ENCODE measurements around the gene FOXA2. TPM values are rescaled to one million over a fixed set of nuclear protein-coding genes. Genes with fewer than 3 reads are reported as not detected.
A peak's percentile ranks its signal among the peaks of the same experiment; 100 is the strongest.

FOXA2 gene
- total and polyA plus RNA-seq, 5 experiments from 2014 or later = not detected

- Mint-ChIP-seq H3K9me3 (peaks cover 0 to 11% (median 4%) of the 10 kb centered on the region in 9 donors), H3K36me3 (peaks cover 1 to 5% (median 4%) of the 10 kb centered on the region in 3 donors), H3K4me1 (peaks cover 0 to 7% (median 3%) of the 10 kb centered on the region in 4 donors), H3K27me3 (peaks cover 48 to 89% (median 74%) of the 10 kb centered on the region in 5 donors), H3K27ac (no peak overlapping the region), H3K4me3 (no peak overlapping the region)
- POLR2A ChIA-PET = no interaction called here
- no peak for ATAC-seq
- no peak for DNase-seq
These were observed 9.8 kb downstream of the FOXA2 start for GRCh38 chr20:22574545-22575086.

- ATAC-seq (no peak), DNase-seq (no peak)
- Mint-ChIP-seq H3K9me3 (peaks cover 0 to 11% (median 2%) of the 10 kb centered on the region in 9 donors), H3K27me3 (peaks cover 49 to 93% (median 78%) of the 10 kb centered on the region in 5 donors), H3K4me3 (no peak overlapping the region), H3K27ac (no peak overlapping the region), H3K36me3 (peaks cover 1 to 6% (median 5%) of the 10 kb centered on the region in 3 donors), H3K4me1 (peaks cover 0 to 4% (median 2%) of the 10 kb centered on the region in 4 donors)
- POLR2A ChIA-PET = no interaction called here
These were observed 11.9 kb downstream of the FOXA2 start for GRCh38 chr20:22572491-22572890.

GRCh38 chr20:22572023-22572422, 12.3 kb downstream of the FOXA2 start:
- POLR2A ChIA-PET = no interaction called here
- Mint-ChIP-seq H3K9me3 (peaks cover 0 to 13% (median 3%) of the 10 kb centered on the region in 9 donors), H3K27ac (no peak overlapping the region), H3K4me3 (no peak overlapping the region), H3K27me3 (peaks cover 53 to 93% (median 79%) of the 10 kb centered on the region in 5 donors), H3K36me3 (peaks cover 1 to 9% (median 6%) of the 10 kb centered on the region in 3 donors), H3K4me1 (peaks cover 0 to 4% (median 2%) of the 10 kb centered on the region in 4 donors)
- DNase-seq = no peak
- ATAC-seq = no peak

- POLR2A ChIA-PET = no interaction called here
- H3K4me1 Mint-ChIP-seq = peaks cover 0 to 4% (median 1%) of the 10 kb centered on the region in 4 donors
- ATAC-seq = no peak
These were observed 15.0 kb downstream of the FOXA2 start for GRCh38 chr20:22569353-22569752.

GRCh38 chr20:22568872-22569344, 15.5 kb downstream of the FOXA2 start:
- peaks cover 49 to 82% (median 75%) of the 10 kb centered on the region in 5 donors for H3K27me3 Mint-ChIP-seq
- POLR2A ChIA-PET = no interaction called here

More at GRCh38 chr20:22569353-22569752, 15.0 kb downstream of the FOXA2 start:
- peaks cover 0 to 11% (median 3%) of the 10 kb centered on the region in 9 donors for H3K9me3 Mint-ChIP-seq
- no peak overlapping the region for H3K4me3 Mint-ChIP-seq
- H3K27me3 Mint-ChIP-seq = peaks cover 45 to 80% (median 73%) of the 10 kb centered on the region in 5 donors
- peaks cover 0 to 10% (median 6%) of the 10 kb centered on the region in 3 donors for H3K36me3 Mint-ChIP-seq
- H3K27ac Mint-ChIP-seq = no peak overlapping the region
- no peak for DNase-seq

GRCh38 chr20:22567944-22568871, 16.2 kb downstream of the FOXA2 start:
- peaks cover 48 to 82% (median 76%) of the 10 kb centered on the region in 5 donors for H3K27me3 Mint-ChIP-seq
- no peak for ATAC-seq
- H3K4me3 Mint-ChIP-seq = no peak overlapping the region
- H3K27ac Mint-ChIP-seq = peak overlapping the region in 1 of 10 donors; percentile 12
- POLR2A ChIA-PET = no interaction called here
- peaks cover 0 to 6% (median 5%) of the 10 kb centered on the region in 3 donors for H3K36me3 Mint-ChIP-seq
- peaks cover 0 to 4% (median 1%) of the 10 kb centered on the region in 4 donors for H3K4me1 Mint-ChIP-seq
- peaks cover 0 to 11% (median 3%) of the 10 kb centered on the region in 9 donors for H3K9me3 Mint-ChIP-seq
- DNase-seq = no peak

More at GRCh38 chr20:22568872-22569344, 15.5 kb downstream of the FOXA2 start:
- Mint-ChIP-seq H3K4me1 (peaks cover 0 to 4% (median 1%) of the 10 kb centered on the region in 4 donors), H3K4me3 (no peak overlapping the region), H3K36me3 (peaks cover 0 to 8% (median 6%) of the 10 kb centered on the region in 3 donors), H3K9me3 (peaks cover 0 to 11% (median 3%) of the 10 kb centered on the region in 9 donors), H3K27ac (no peak overlapping the region)
- DNase-seq (no peak), ATAC-seq (no peak)

GRCh38 chr20:22566876-22567658, 17.3 kb downstream of the FOXA2 start:
- peaks cover 0 to 4% (median 1%) of the 10 kb centered on the region in 4 donors for H3K4me1 Mint-ChIP-seq
- H3K9me3 Mint-ChIP-seq = peaks cover 0 to 11% (median 3%) of the 10 kb centered on the region in 9 donors
- no peak overlapping the region for H3K27ac Mint-ChIP-seq
- H3K27me3 Mint-ChIP-seq = peaks cover 41 to 83% (median 67%) of the 10 kb centered on the region in 5 donors
- no peak for DNase-seq
- no peak overlapping the region for H3K4me3 Mint-ChIP-seq
- peaks cover 0 to 5% (median 4%) of the 10 kb centered on the region in 3 donors for H3K36me3 Mint-ChIP-seq
- POLR2A ChIA-PET = no interaction called here
- no peak for ATAC-seq

- ATAC-seq = no peak
- DNase-seq = no peak
- H3K27me3 Mint-ChIP-seq = peaks cover 31 to 88% (median 64%) of the 10 kb centered on the region in 5 donors
- POLR2A ChIA-PET = no interaction called here
- peaks cover 0 to 11% (median 4%) of the 10 kb centered on the region in 9 donors for H3K9me3 Mint-ChIP-seq
- peaks cover 0 to 2% (median 0%) of the 10 kb centered on the region in 4 donors for H3K4me1 Mint-ChIP-seq
- no peak overlapping the region for H3K27ac Mint-ChIP-seq
- no peak overlapping the region for H3K4me3 Mint-ChIP-seq
- H3K36me3 Mint-ChIP-seq = peaks cover 0 to 5% (median 2%) of the 10 kb centered on the region in 3 donors
These were observed 21.1 kb downstream of the FOXA2 start for GRCh38 chr20:22563062-22563965.

GRCh38 chr20:22562620-22563019, 21.8 kb downstream of the FOXA2 start:
- H3K27ac Mint-ChIP-seq = no peak overlapping the region
- H3K36me3 Mint-ChIP-seq = peaks cover 0 to 5% (median 0%) of the 10 kb centered on the region in 3 donors
- H3K4me1 Mint-ChIP-seq = no peaks in the 10 kb centered on the region
- H3K27me3 Mint-ChIP-seq = peaks cover 34 to 86% (median 60%) of the 10 kb centered on the region in 5 donors
- DNase-seq (no peak), ATAC-seq (no peak)
- no peak overlapping the region for H3K4me3 Mint-ChIP-seq
- POLR2A ChIA-PET = interaction anchor here (0.9 kb wide), 1 partner anchor 10 kb away, joined by 3 read pairs; no protein-coding TSS in a partner anchor
- H3K9me3 Mint-ChIP-seq = peaks cover 0 to 14% (median 4%) of the 10 kb centered on the region in 9 donors

- H3K36me3 Mint-ChIP-seq = peaks cover 0 to 1% (median 0%) of the 10 kb centered on the region in 3 donors
- H3K27ac Mint-ChIP-seq = no peak overlapping the region
- DNase-seq = no peak
- H3K4me1 Mint-ChIP-seq = no peaks in the 10 kb centered on the region
- H3K4me3 Mint-ChIP-seq = no peak overlapping the region
- peaks cover 0 to 13% (median 3%) of the 10 kb centered on the region in 9 donors for H3K9me3 Mint-ChIP-seq
- H3K27me3 Mint-ChIP-seq = peaks cover 31 to 85% (median 55%) of the 10 kb centered on the region in 5 donors
- POLR2A ChIA-PET = interaction anchor here (0.9 kb wide), 1 partner anchor 9 kb away, joined by 3 read pairs; no protein-coding TSS in a partner anchor
- ATAC-seq = no peak
These were observed 22.3 kb downstream of the FOXA2 start for GRCh38 chr20:22561965-22562577.

- H3K4me3 Mint-ChIP-seq = no peak overlapping the region
- no peaks in the 10 kb centered on the region for H3K4me1 Mint-ChIP-seq
- peaks cover 32 to 79% (median 47%) of the 10 kb centered on the region in 5 donors for H3K27me3 Mint-ChIP-seq
- no peaks in the 10 kb centered on the region for H3K36me3 Mint-ChIP-seq
- DNase-seq (no peak), ATAC-seq (no peak)
- peaks cover 0 to 11% (median 3%) of the 10 kb centered on the region in 9 donors for H3K9me3 Mint-ChIP-seq
- H3K27ac Mint-ChIP-seq = peak overlapping the region in 1 of 10 donors; percentile 26
- POLR2A ChIA-PET = no interaction called here
These were observed 23.6 kb downstream of the FOXA2 start for GRCh38 chr20:22560817-22561216.
